Testis (tissue), 3 donors: ENCODE measurements around the gene ANKRD55. TPM values are rescaled to one million over a fixed set of nuclear protein-coding genes. Genes with fewer than 3 reads are reported as not detected.

Experiments
- DNase-seq: peaks from one replicate; pipeline ENCODE4 v3.0.0-alpha.2; 2019
- H3K27ac ChIP-seq, 2 donors: fragments of 200-600 bp; sonication (generic); one replicate each; pipeline ENCODE4 v1.5.1; 2019
- H3K27me3 ChIP-seq: fragments of 200-600 bp; sonication (generic); one replicate; pipeline ENCODE4 v1.5.1; 2019
- H3K36me3 ChIP-seq: fragments of 200-600 bp; sonication (generic); one replicate; pipeline ENCODE4 v1.5.1; 2017; ENCODE audit warnings: low read depth; ENCODE audit errors: missing control alignments
- H3K4me1 ChIP-seq: fragments of 200-600 bp; sonication (generic); one replicate; pipeline ENCODE4 v1.5.1; 2019
- H3K4me3 ChIP-seq, 2 donors: fragments of 200-600 bp; sonication (generic); one replicate each; pipeline ENCODE4 v1.5.1; 2017 to 2019
- H3K9me3 ChIP-seq: fragments of 200-600 bp; sonication (generic); one replicate; pipeline ENCODE4 v1.5.1; 2017
- POLR2A ChIP-seq: fragments of 450-650 bp; IDR thresholded peaks from one replicate; pipeline ENCODE4 v1.6.1; 2017; ENCODE audit warnings: antibody characterized with exemption, mild to moderate bottlenecking, moderate library complexity
- WGBS, 2 donors: methylation state at CpG; one replicate each; pipeline ENCODE4 v1.1.5; 2018; 5-methylcytosine and 5-hydroxymethylcytosine counted together
- intact Hi-C: fragments of 100-400 bp; cut with DNase I; formaldehyde crosslinking; loops from one replicate; pipeline ENCODE4 v1.15.1; 2023; ENCODE audit warnings: low total_unique reads
- polyA plus RNA-seq: library from polyadenylated mRNA; stranded (reverse); fragments of 350-450 nt; fragmentation: Illumina TruSeq; extraction: RNeasy Lipid Tissue Mini Kit (QIAGEN cat#74804); gene quantifications from one replicate; pipeline ENCODE4 v1.2.3, GENCODE V29; 2014; ENCODE audit warnings: low read depth, low replicate concordance; ENCODE audit not compliant: insufficient read depth
- total RNA-seq, 2 donors: library from RNA; depleted of rRNA; stranded (reverse); fragments of >200 nt; gene quantifications; one replicate each; pipeline ENCODE4 v1.2.3, GENCODE V29; 2016
- TF ChIP-seq, protein P1 (sequence below), 3 experiments: fragments of 450-650 bp in 2 of 3; fragments of 200-600 bp in 1 of 3; sonication (generic) in 1 of 3; IDR thresholded peaks; one replicate each; pipeline ENCODE4 v1.5.1; 2016 to 2019; ENCODE audit warnings: antibody characterized with exemption in 3 of 3, mild to moderate bottlenecking in 2 of 3, moderate library complexity in 1 of 3

ANKRD55 gene
- total and polyA plus RNA-seq, 3 donors from 2014 or later = 6.1 to 28.1 (median 6.2) TPM

DNA sequence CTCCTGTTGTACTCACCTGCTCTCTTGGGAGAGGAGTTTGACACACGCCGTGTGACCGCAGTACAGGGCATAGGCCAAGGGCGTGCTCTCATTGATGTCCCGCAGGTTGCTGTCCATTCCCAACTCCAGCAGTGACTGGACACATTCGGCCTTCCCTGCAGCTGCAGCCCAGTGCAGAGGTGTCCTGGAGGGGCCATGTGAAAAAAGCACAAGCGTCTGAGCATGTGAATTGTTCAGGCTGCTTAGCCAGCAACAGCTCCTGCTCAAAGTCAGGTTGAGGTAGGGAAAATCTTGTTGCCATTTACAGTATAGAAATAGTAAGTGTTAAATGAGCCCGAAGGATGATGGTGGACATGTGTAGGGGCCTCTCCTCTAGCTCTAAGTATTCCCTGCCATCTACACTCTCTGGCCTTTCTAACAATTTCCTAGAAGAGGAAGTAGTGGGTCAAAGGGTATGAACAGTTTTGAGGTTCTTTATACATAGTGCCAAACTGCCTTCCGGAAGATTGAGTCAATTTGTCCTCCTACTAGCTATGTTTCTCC is 116.5 kb downstream of the ANKRD55 start:
- Histone ChIP-seq H3K27ac (no peak overlapping the region), H3K4me3 (no peak overlapping the region), H3K27me3 (no peaks in the 10 kb centered on the region), H3K36me3 (no peaks in the 10 kb centered on the region), H3K4me1 (no peaks in the 10 kb centered on the region), H3K9me3 (no peaks in the 10 kb centered on the region)
- TF ChIP-seq POLR2A = no peak
- TF ChIP-seq, protein P1, sequence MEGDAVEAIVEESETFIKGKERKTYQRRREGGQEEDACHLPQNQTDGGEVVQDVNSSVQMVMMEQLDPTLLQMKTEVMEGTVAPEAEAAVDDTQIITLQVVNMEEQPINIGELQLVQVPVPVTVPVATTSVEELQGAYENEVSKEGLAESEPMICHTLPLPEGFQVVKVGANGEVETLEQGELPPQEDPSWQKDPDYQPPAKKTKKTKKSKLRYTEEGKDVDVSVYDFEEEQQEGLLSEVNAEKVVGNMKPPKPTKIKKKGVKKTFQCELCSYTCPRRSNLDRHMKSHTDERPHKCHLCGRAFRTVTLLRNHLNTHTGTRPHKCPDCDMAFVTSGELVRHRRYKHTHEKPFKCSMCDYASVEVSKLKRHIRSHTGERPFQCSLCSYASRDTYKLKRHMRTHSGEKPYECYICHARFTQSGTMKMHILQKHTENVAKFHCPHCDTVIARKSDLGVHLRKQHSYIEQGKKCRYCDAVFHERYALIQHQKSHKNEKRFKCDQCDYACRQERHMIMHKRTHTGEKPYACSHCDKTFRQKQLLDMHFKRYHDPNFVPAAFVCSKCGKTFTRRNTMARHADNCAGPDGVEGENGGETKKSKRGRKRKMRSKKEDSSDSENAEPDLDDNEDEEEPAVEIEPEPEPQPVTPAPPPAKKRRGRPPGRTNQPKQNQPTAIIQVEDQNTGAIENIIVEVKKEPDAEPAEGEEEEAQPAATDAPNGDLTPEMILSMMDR (IDR thresholded peaks at IDR 0.05) = no peak
- WGBS, 2 donors = 73 to 78% methylated on average over 9 of the region's 9 CpGs
- no peak for DNase-seq
- intact Hi-C loops = no loop called here

DNA sequence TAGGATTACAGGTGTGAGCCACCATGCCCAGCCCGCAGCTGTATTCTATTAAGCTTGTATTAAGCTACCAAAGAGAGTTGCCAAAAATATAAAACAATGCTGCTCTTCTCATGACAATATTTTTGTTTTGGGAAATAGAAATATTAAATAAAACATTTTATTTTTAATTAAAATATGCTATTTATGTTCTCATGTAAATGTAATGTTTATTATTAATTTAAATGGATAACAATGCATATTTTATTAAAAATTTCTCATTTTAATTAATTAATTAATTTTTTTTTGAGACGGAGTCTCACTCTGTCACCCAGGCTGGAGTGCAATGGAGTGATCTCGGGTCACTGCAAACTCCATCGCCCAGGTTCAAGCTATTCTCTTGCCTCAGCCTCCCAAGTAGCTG is 117.5 kb downstream of the ANKRD55 start:
- no peak for DNase-seq
- 97% methylated on average over 4 of the region's 4 CpGs for WGBS, 2 donors

DNA sequence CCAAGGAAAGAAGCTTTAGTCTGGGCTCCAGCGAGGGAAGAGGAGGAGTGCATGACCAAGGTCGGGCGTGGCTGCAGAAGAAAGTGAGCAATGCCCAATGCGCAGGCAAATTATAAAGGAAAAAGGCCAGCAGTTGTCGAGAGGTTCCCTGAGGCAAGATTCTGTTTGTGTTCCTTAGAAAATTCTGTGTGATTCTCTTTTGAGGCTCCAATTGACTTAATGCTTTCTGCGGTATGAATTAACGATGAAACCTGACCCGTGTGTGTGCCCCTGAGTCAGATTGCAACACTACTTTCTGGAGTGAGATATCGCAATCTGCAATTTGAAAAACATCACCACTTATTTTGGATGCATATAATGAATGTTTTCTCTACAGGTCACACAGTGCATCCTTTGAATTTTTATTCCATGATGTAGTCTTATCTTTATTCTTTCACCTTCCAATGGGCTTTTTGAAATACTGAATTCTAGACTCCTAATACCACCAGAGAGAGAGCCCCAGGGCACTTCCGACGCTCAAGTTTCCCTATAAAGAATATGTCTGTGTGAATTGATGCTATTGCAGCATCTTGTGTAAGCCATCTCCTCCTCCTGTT is 120.5 kb downstream of the ANKRD55 start:
- H3K4me3 ChIP-seq = no peak overlapping the region
- no peaks in the 10 kb centered on the region for H3K9me3 ChIP-seq
- no peak for TF ChIP-seq POLR2A
- TF ChIP-seq, protein P1 (IDR thresholded peaks at IDR 0.05) = no peak
- intact Hi-C loops = no loop called here
- no peaks in the 10 kb centered on the region for H3K27me3 ChIP-seq
- no peak for DNase-seq
- no peaks in the 10 kb centered on the region for H3K4me1 ChIP-seq
- H3K27ac ChIP-seq = no peak overlapping the region
- 85 to 90% methylated on average over 11 of the region's 11 CpGs for WGBS, 2 donors
- no peaks in the 10 kb centered on the region for H3K36me3 ChIP-seq

More for the DNA sequence above, 117.5 kb downstream of the ANKRD55 start:
- intact Hi-C loops = no loop called here
- no peak overlapping the region for H3K4me3 ChIP-seq
- TF ChIP-seq, protein P1 (IDR thresholded peaks at IDR 0.05) = no peak
- no peak for TF ChIP-seq POLR2A
- H3K27ac ChIP-seq = no peak overlapping the region
- H3K4me1 ChIP-seq = no peaks in the 10 kb centered on the region
- no peaks in the 10 kb centered on the region for H3K36me3 ChIP-seq
- no peaks in the 10 kb centered on the region for H3K9me3 ChIP-seq
- no peaks in the 10 kb centered on the region for H3K27me3 ChIP-seq

DNA sequence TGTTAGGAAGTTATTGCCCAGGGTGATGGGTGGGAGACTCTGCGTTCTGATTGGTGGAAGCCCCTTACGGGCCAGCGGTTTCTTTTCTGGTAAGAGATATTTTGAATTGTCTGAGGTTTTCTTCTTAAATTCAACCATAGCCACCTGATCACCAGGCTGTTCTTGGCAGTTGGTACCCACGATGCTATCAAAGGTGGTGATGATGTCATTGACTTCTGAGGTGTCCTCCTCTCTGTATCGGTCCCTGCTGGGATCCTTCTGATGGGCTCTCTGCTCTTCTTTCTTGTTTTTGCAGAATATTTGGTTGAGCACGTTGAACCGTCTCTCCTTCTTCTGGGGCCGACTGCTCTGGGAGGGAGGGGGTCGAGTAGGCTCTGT is 121.7 kb downstream of the ANKRD55 start:
- no peaks in the 10 kb centered on the region for H3K4me1 ChIP-seq
- intact Hi-C loops = no loop called here
- no peak overlapping the region for H3K4me3 ChIP-seq
- DNase-seq = no peak
- 94 to 97% methylated on average over 7 to 9 of the region's 9 CpGs for WGBS, 2 donors
- H3K36me3 ChIP-seq = no peaks in the 10 kb centered on the region
- TF ChIP-seq, protein P1 (IDR thresholded peaks at IDR 0.05) = no peak
- TF ChIP-seq POLR2A = no peak
- no peak overlapping the region for H3K27ac ChIP-seq
- no peaks in the 10 kb centered on the region for H3K27me3 ChIP-seq
- H3K9me3 ChIP-seq = no peaks in the 10 kb centered on the region
